Neural progenitor cell (in vitro differentiated cells): ENCODE measurements around the gene DLEC1. TPM values are rescaled to one million over a fixed set of nuclear protein-coding genes. Genes with fewer than 3 reads are reported as not detected.
A peak's percentile ranks its signal among the peaks of the same experiment; 100 is the strongest.
"Not testable (repeated sequence)": the region's sequence is repeated elsewhere in the genome, so short reads cannot be mapped to it uniquely, and the experiment has no call there.

Source experiments
- DNase-seq: peaks from one replicate; pipeline ENCODE4 v3.0.0-alpha.2; 2016; ENCODE audit warnings: low spot score
- H2AFZ ChIP-seq: fragments of 200-600 bp; sonication (generic); replicated peaks from 2 replicates; pipeline ENCODE4 v1.6.1; 2016; ENCODE audit warnings: antibody characterized with exemption
- H3F3A ChIP-seq: fragments of 200-600 bp; sonication (generic); 2 replicates; pipeline ENCODE4 v1.6.1; 2016; ENCODE audit warnings: antibody characterized with exemption, low read depth
- H3K27ac ChIP-seq: fragments of 200-600 bp; sonication (generic); 2 replicates; pipeline ENCODE4 v1.5.1; 2016; ENCODE audit warnings: mild to moderate bottlenecking
- H3K27me3 ChIP-seq: fragments of 200-600 bp; sonication (generic); 2 replicates; pipeline ENCODE4 v1.6.1; 2016; ENCODE audit warnings: mild to moderate bottlenecking, moderate library complexity
- H3K36me3 ChIP-seq: fragments of 200-600 bp; sonication (generic); 2 replicates; pipeline ENCODE4 v1.5.1; 2016
- H3K4me1 ChIP-seq: fragments of 200-600 bp; sonication (generic); 2 replicates; pipeline ENCODE4 v1.6.1; 2016; ENCODE audit warnings: mixed run types
- H3K4me2 ChIP-seq: fragments of 200-600 bp; sonication (generic); 2 replicates; pipeline ENCODE4 v1.6.1; 2016
- H3K4me3 ChIP-seq: fragments of 200-600 bp; sonication (generic); 2 replicates; pipeline ENCODE4 v1.5.1; 2016
- H3K79me2 ChIP-seq: fragments of 200-600 bp; sonication (generic); 2 replicates; pipeline ENCODE4 v1.6.1; 2016; ENCODE audit warnings: low read depth
- H3K9ac ChIP-seq: fragments of 200-600 bp; sonication (generic); 2 replicates; pipeline ENCODE4 v1.6.1; 2016
- H3K9me3 ChIP-seq: fragments of 200-600 bp; sonication (generic); 2 replicates; pipeline ENCODE4 v1.5.1; 2016; ENCODE audit warnings: low read depth
- H4K20me1 ChIP-seq: fragments of 200-600 bp; sonication (generic); 2 replicates; pipeline ENCODE4 v1.6.1; 2016; ENCODE audit warnings: low read depth
- H3K27ac Mint-ChIP-seq: 3 replicates; pipeline ENCODE4 v1.8.0; 2021; ENCODE audit warnings: mixed read lengths
- H3K27me3 Mint-ChIP-seq: 2 replicates; pipeline ENCODE4 v1.8.0; 2022; ENCODE audit warnings: low read depth, mild to moderate bottlenecking, inconsistent platforms, moderate library complexity, mixed read lengths; ENCODE audit not compliant: insufficient read depth
- H3K36me3 Mint-ChIP-seq: 3 replicates; pipeline ENCODE4 v1.8.0; 2021; ENCODE audit warnings: mixed read lengths
- H3K4me1 Mint-ChIP-seq: 3 replicates; pipeline ENCODE4 v1.8.0; 2021; ENCODE audit warnings: mixed read lengths
- H3K4me3 Mint-ChIP-seq: 3 replicates; pipeline ENCODE4 v1.8.0; 2021; ENCODE audit warnings: mild to moderate bottlenecking, moderate library complexity, mixed read lengths
- H3K9me3 Mint-ChIP-seq: 3 replicates; pipeline ENCODE4 v1.8.0; 2020; ENCODE audit warnings: mixed read lengths
- EZH2 ChIP-seq: fragments of 200-600 bp; sonication (generic); IDR thresholded peaks from 2 replicates; pipeline ENCODE4 v1.6.1; 2017; ENCODE audit warnings: antibody characterized with exemption, mild to moderate bottlenecking, moderate library complexity
- EZH2phosphoT487 ChIP-seq: fragments of 200-600 bp; sonication (generic); IDR thresholded peaks from 2 replicates; pipeline ENCODE4 v1.6.1; 2017; ENCODE audit warnings: antibody characterized with exemption
- total RNA-seq: library from RNA; depleted of rRNA; stranded (reverse); fragments of >200 nt; gene quantifications from 2 replicates; pipeline ENCODE4 v1.2.3, GENCODE V29; 2015; ENCODE audit warnings: low replicate concordance
- TF ChIP-seq, protein P1 (sequence below): fragments of 200-600 bp; sonication (generic); IDR thresholded peaks from 2 replicates; pipeline ENCODE4 v1.5.1; 2017; ENCODE audit warnings: antibody characterized with exemption, mild to moderate bottlenecking

The DLEC1 gene
- total RNA-seq, 1 donor from 2014 or later: 0.60 TPM

DNA sequence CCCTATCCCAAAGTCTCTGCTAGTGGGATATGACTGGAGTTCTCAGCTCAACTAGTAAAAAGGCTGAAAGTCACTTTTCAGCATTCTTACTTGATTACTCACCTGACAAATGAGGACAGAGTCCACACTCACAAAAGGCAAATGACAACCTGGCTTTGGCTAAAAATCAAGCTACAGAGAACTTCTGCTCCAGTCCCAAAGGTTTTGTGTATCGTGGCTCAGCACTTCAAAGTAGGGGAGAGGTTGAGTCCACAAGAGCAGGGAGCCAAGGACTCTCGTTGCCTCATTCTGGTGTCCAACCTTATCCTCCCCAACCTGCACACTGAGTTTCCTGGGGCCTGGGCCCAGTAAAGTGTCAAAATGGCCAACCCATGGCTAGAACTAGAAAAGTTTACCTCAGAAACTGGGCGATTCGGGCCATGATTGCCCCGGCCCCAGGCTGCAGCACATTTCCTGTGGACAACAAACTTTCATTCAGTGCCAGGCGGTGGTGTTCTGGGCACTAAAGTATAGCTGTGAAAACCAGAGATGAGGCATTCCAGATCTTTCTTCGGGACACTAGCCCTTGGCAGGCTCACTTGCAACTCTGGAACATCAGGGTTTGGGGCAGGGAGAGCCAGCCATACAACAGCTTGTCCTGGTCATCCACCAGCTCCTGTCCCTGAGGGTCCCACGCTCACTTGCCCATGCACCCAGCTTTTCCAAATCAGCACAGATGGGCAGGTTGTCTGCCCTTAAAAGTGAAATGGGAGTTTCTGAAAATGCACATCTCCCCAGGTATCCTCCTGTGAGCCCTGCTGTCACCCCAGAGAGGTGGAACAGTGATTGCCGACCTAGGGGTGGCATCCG is 94.8 kb downstream of the DLEC1 start:
- Mint-ChIP-seq H3K4me3 (peak overlapping the region; percentile 9), H3K9me3 (no peaks in the 10 kb centered on the region), H3K27me3 (peaks cover 13% of the 10 kb centered on the region), H3K4me1 (peaks cover 24% of the 10 kb centered on the region), H3K27ac (no peak overlapping the region), H3K36me3 (peaks cover 7% of the 10 kb centered on the region)
- no peak overlapping the region for H3K9ac ChIP-seq
- H3K27ac ChIP-seq: no peak overlapping the region
- H3K4me1 ChIP-seq: peaks cover 6% of the 10 kb centered on the region
- no peak for DNase-seq
- no peaks in the 10 kb centered on the region for H3K9me3 ChIP-seq
- TF ChIP-seq EZH2phosphoT487 (no peak), EZH2 (no peak)
- TF ChIP-seq, protein P1, sequence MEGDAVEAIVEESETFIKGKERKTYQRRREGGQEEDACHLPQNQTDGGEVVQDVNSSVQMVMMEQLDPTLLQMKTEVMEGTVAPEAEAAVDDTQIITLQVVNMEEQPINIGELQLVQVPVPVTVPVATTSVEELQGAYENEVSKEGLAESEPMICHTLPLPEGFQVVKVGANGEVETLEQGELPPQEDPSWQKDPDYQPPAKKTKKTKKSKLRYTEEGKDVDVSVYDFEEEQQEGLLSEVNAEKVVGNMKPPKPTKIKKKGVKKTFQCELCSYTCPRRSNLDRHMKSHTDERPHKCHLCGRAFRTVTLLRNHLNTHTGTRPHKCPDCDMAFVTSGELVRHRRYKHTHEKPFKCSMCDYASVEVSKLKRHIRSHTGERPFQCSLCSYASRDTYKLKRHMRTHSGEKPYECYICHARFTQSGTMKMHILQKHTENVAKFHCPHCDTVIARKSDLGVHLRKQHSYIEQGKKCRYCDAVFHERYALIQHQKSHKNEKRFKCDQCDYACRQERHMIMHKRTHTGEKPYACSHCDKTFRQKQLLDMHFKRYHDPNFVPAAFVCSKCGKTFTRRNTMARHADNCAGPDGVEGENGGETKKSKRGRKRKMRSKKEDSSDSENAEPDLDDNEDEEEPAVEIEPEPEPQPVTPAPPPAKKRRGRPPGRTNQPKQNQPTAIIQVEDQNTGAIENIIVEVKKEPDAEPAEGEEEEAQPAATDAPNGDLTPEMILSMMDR: no peak
- peaks cover 11% of the 10 kb centered on the region for H3F3A ChIP-seq
- no peak overlapping the region for H3K4me3 ChIP-seq
- H2AFZ ChIP-seq: no peak overlapping the region
- H3K36me3 ChIP-seq: no peaks in the 10 kb centered on the region
- no peaks in the 10 kb centered on the region for H3K27me3 ChIP-seq
- peaks cover 26% of the 10 kb centered on the region for H4K20me1 ChIP-seq
- H3K79me2 ChIP-seq: peaks cover 11% of the 10 kb centered on the region
- H3K4me2 ChIP-seq: no peak overlapping the region

DNA sequence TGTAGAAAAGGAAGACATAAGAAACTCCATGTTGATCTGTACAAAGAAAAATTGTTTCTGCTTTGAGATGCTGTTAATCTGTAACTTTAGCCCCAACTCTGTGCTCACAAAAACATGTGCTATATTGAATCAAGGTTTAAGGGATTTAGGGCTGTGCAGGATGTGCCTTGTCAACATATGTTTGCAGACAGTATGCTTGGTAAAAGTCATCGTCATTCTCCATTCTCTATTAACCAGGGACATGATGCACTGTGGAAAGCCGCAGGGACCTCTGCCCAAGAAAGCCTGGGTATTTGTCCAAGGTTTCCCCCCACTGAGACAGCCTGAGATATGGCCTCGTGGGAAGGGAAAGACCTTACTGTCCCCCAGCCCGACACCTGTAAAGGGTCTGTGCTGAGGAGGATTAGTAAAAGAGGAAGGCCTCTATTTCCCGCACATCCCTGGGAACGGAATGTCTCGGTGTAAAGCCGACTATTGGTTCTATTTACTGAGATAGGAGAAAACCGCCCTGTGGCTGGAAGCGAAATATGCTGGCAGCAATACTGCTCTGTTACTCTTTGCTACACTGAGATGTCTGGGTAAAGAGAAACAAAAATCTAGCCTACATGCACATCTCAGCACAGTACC is 95.6 kb downstream of the DLEC1 start:
- H3K9me3 ChIP-seq, H3K27me3 ChIP-seq, H3K4me2 ChIP-seq, H3K4me3 ChIP-seq, H3K9ac ChIP-seq, H3K27ac ChIP-seq, H2AFZ ChIP-seq, H3K27ac Mint-ChIP-seq, DNase-seq, H3K36me3 ChIP-seq, H3K9me3 Mint-ChIP-seq, H3K36me3 Mint-ChIP-seq: not testable (repeated sequence)
- H3K4me1 ChIP-seq: peaks cover 12% of the 10 kb centered on the region
- Mint-ChIP-seq H3K27me3 (peaks cover 19% of the 10 kb centered on the region), H3K4me3 (peak overlapping the region; percentile 9), H3K4me1 (peaks cover 24% of the 10 kb centered on the region)
- peaks cover 11% of the 10 kb centered on the region for H3F3A ChIP-seq
- H3K79me2 ChIP-seq: peaks cover 19% of the 10 kb centered on the region
- peaks cover 26% of the 10 kb centered on the region for H4K20me1 ChIP-seq

DNA sequence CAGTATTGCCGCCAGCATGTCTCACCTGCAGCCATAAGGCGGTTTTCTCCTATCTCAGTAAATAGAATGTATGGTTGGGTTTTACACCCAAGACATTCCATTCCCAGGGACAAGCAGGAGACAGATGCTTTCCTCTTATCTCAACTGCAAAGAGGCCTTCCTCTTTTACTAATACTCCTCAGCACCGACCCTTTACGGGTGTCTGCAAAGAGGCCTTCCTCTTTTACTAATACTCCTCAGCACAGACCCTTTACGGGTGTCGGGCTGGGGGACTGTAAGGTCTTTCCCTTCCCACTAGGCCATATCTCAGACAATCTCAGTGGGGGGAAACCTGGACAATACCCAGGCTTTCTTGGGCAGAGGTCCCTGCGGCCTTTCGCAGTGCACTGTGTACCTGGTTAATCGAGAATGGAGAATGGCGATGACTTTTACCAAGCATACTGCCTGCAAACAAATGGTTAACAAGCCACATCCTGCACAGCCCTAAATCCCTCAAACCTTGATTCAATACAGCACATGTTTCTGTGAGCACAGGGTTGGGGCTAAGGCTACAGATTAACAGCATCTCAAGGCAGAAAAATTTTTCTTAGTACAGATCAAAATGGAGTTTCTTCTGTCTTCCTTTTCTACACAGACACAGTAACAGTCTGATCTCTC is 96.7 kb downstream of the DLEC1 start:
- not testable (repeated sequence) for H2AFZ ChIP-seq, H3K27ac Mint-ChIP-seq, H3K9me3 ChIP-seq, H3K36me3 ChIP-seq, H3K27ac ChIP-seq, DNase-seq, H3K36me3 Mint-ChIP-seq, H3K9me3 Mint-ChIP-seq, H3K27me3 ChIP-seq
- peaks cover 11% of the 10 kb centered on the region for H3F3A ChIP-seq
- peak overlapping the region; percentile 58 for H3K9ac ChIP-seq
- H3K4me2 ChIP-seq: peak overlapping the region; percentile 94
- peaks cover 14% of the 10 kb centered on the region for H3K4me1 ChIP-seq
- peaks cover 22% of the 10 kb centered on the region for H3K27me3 Mint-ChIP-seq
- peak overlapping the region; percentile 72 for H3K4me3 ChIP-seq
- peaks cover 23% of the 10 kb centered on the region for H3K79me2 ChIP-seq
- peaks cover 26% of the 10 kb centered on the region for H4K20me1 ChIP-seq
- peaks cover 24% of the 10 kb centered on the region for H3K4me1 Mint-ChIP-seq
- H3K4me3 Mint-ChIP-seq: peak overlapping the region; percentile 93

DNA sequence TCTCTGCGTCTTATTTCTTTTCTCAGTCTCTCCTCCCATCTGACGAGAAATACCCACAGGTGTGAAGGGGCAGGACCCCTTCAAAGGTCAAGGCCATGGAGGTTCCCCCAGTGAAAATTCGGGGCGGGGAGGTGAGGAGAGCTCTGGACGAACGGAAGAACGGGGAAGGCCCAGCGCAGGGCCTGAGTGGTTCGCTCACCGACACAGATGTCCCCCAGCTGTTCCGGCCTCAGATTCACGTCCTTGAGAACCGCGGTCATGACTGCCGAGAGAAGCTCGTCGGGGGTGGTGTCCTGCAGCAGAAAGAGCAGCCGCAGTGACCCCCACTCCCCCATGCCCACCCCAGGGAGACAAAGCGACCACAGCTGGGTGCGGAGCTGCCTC is 97.4 kb downstream of the DLEC1 start:
- H3K4me2 ChIP-seq: peak overlapping the region; percentile 94
- Mint-ChIP-seq H3K9me3 (no peaks in the 10 kb centered on the region), H3K4me1 (peaks cover 24% of the 10 kb centered on the region), H3K27me3 (peaks cover 26% of the 10 kb centered on the region), H3K36me3 (peaks cover 1% of the 10 kb centered on the region), H3K4me3 (peak overlapping the region; percentile 93), H3K27ac (no peak overlapping the region)
- H3K79me2 ChIP-seq: peaks cover 23% of the 10 kb centered on the region
- peaks cover 22% of the 10 kb centered on the region for H4K20me1 ChIP-seq
- no peaks in the 10 kb centered on the region for H3K9me3 ChIP-seq
- peak overlapping the region; percentile 58 for H3K9ac ChIP-seq
- H3F3A ChIP-seq: peaks cover 11% of the 10 kb centered on the region
- peak overlapping the region; percentile 72 for H3K4me3 ChIP-seq
- H2AFZ ChIP-seq: peak overlapping the region; percentile 53
- no peak overlapping the region for H3K27ac ChIP-seq
- H3K36me3 ChIP-seq: no peaks in the 10 kb centered on the region
- TF ChIP-seq, protein P1: no peak
- no peak for TF ChIP-seq EZH2phosphoT487
- no peak for TF ChIP-seq EZH2
- DNase-seq: no peak
- peaks cover 14% of the 10 kb centered on the region for H3K4me1 ChIP-seq
- H3K27me3 ChIP-seq: no peaks in the 10 kb centered on the region
